K562 (cell line): ENCODE data around the gene PBXIP1. TPM values are rescaled to one million over a fixed set of nuclear protein-coding genes. Genes with fewer than 3 reads are reported as not detected.

ENCODE experiments used
- CHD7 ChIP-seq: fragments of 200-600 bp; sonication (generic); IDR thresholded peaks from one replicate; pipeline ENCODE4 v1.6.1; 2012; ENCODE audit warnings: mild to moderate bottlenecking, low read depth, low read length, inconsistent platforms
- GTF2F1 ChIP-seq: IDR thresholded peaks from 2 replicates; pipeline ENCODE4 v1.6.1; 2011; ENCODE audit warnings: low read depth, low read length, improper control_type of control experiment
- GTF3C2 ChIP-seq: IDR thresholded peaks from 3 replicates; pipeline ENCODE4 v1.6.1; 2011; ENCODE audit warnings: borderline replicate concordance, mild to moderate bottlenecking, moderate library complexity; ENCODE audit not compliant: insufficient read length; ENCODE audit errors: extremely low read depth
- HDAC1 ChIP-seq, 2 experiments: fragments of 450-650 bp; IDR thresholded peaks; 2 replicates each; pipeline ENCODE4 v1.6.1; 2016 to 2017; ENCODE audit warnings: inconsistent platforms in 1 of 2, mild to moderate bottlenecking in 1 of 2, moderate library complexity in 1 of 2
- ILF3 ChIP-seq: fragments of 450-650 bp; IDR thresholded peaks from 2 replicates; pipeline ENCODE4 v1.6.1; 2018; ENCODE audit warnings: antibody characterized with exemption, mild to moderate bottlenecking, moderate library complexity, borderline replicate concordance
- KLF10 ChIP-seq: fragments of 250-450 bp; sonication (Bioruptor Pico); IDR thresholded peaks from 2 replicates; pipeline ENCODE4 v1.6.1; 2021; ENCODE audit warnings: matching md5 sums
- MAFG ChIP-seq: fragments of 450-650 bp; conservative IDR thresholded peaks from 2 replicates; pipeline ENCODE4 v1.6.1; 2016; ENCODE audit warnings: missing genetic modification characterization, missing compliant biosample characterization
- ZBTB7A ChIP-seq: IDR thresholded peaks from 2 replicates; pipeline ENCODE4 v1.6.1; 2011; ENCODE audit warnings: low read depth, mild to moderate bottlenecking, low read length, moderate library complexity, borderline replicate concordance; ENCODE audit not compliant: control insufficient read depth
- ZNF395 ChIP-seq: fragments of 200-800 bp; sonication (Bioruptor generic); IDR thresholded peaks from 2 replicates; pipeline ENCODE4 v1.6.1; 2017; ENCODE audit warnings: missing genetic modification characterization, missing compliant biosample characterization
- ZNF766 ChIP-seq: fragments of 200-800 bp; sonication (Bioruptor generic); conservative IDR thresholded peaks from 2 replicates; pipeline ENCODE4 v1.6.1; 2016; ENCODE audit warnings: missing genetic modification characterization, missing compliant biosample characterization
- polyA plus RNA-seq, 8 experiments: library from polyadenylated mRNA; depleted of rRNA in 4 of 8; stranded (reverse) in 5 of 8; unstranded in 3 of 8; fragments of >200 nt; fragmentation: Nextera tagmentation in 2 of 8; fragmentation: Illumina TruSeq in 1 of 8; extraction: Ambion mirVana in 2 of 8; extraction: Trizol in 1 of 8; gene quantifications; 2 replicates each; pipeline versions ENCODE4 v1.2.1 to v1.2.3, GENCODE V29; 2011 to 2014; ENCODE audit warnings: inconsistent platforms in 1 of 8, missing spikeins in 1 of 8
- total RNA-seq, 7 experiments: library from RNA; depleted of rRNA in 6 of 7; stranded (reverse); fragments of >200 nt in 6 of 7; fragmentation: Illumina TruSeq in 2 of 7; extraction: Trizol in 2 of 7; gene quantifications; 2 replicates each; pipeline versions ENCODE4 v1.2.1 to v1.2.3, GENCODE V29; 2011 to 2021; ENCODE audit warnings: low replicate concordance in 1 of 7

Gene PBXIP1
- total and polyA plus RNA-seq, 9 of the 15 experiments (the other 6 are each of a cell fraction or from before 2014, with no cell fraction given) = 0.13 to 8.3 (median 5.8) TPM

GRCh38 chr1:154993572-154994268, 37.8 kb upstream of the PBXIP1 start, which contains the start of gene LENEP (continued):
- TF ChIP-seq CHD7 = no peak
- peak; percentile 8; the same call in 1 of the 2 replicates for TF ChIP-seq ZBTB7A
- TF ChIP-seq MAFG (tag) = peak; percentile 52; the same call in 1 of the 2 replicates
- no peak for TF ChIP-seq GTF3C2
- 0 out of 4 replicates have a peak, but pooled peaks of 1 of the 2 experiments have one; percentile 33 for TF ChIP-seq HDAC1 (IDR thresholded peaks at IDR 0.05)
- 0 out of 2 replicates have a peak, but pooled peaks have one; percentile 50 for TF ChIP-seq ZNF395 (CRISPR knock-in tag)
- no peak for TF ChIP-seq ILF3
- TF ChIP-seq ZNF766 = 0 out of 2 replicates have a peak, but pooled peaks have one; percentile 8
- TF ChIP-seq KLF10 (CRISPR knock-in tag) = no peak
- no peak for TF ChIP-seq GTF2F1
